GM12873 (cell line): ENCODE measurements around the gene TBCK.

Experiments
- CTCF ChIP-seq: IDR thresholded peaks from 2 replicates; pipeline ENCODE4 v1.5.1; 2012; ENCODE audit warnings: low read depth, mild to moderate bottlenecking, moderate library complexity, low read length, control low read depth; ENCODE audit not compliant: insufficient read depth; ENCODE audit errors: missing control alignments

TBCK gene

GRCh38 chr4:106183551-106183950 lies 132.5 kb downstream of the TBCK start:
- no peak for TF ChIP-seq CTCF

- TF ChIP-seq CTCF = no peak
These were observed 143.1 kb downstream of the TBCK start for GRCh38 chr4:106172861-106173260.

GRCh38 chr4:106165351-106166010 lies 150.5 kb downstream of the TBCK start:
- TF ChIP-seq CTCF = no peak

GRCh38 chr4:106162278-106162677 lies 153.7 kb downstream of the TBCK start:
- no peak for TF ChIP-seq CTCF

GRCh38 chr4:106160560-106160959 lies 155.4 kb downstream of the TBCK start:
- no peak for TF ChIP-seq CTCF

GRCh38 chr4:106149911-106150310 lies 166.1 kb downstream of the TBCK start:
- no peak for TF ChIP-seq CTCF

- TF ChIP-seq CTCF = no peak
These were observed 167.0 kb downstream of the TBCK start for GRCh38 chr4:106149026-106149425.
